HEK293T (cell line): ENCODE results near the gene TAF3.

Experiments
- ARNT ChIP-seq: fragments of 450-650 bp; IDR thresholded peaks from 2 replicates; pipeline ENCODE4 v1.6.1; 2017; ENCODE audit warnings: mild to moderate bottlenecking
- ELF4 ChIP-seq: fragments of 450-650 bp; IDR thresholded peaks from 2 replicates; pipeline ENCODE4 v1.6.1; 2017; ENCODE audit warnings: antibody characterized with exemption
- FOXA1 ChIP-seq: fragments of 450-650 bp; IDR thresholded peaks from 2 replicates; pipeline ENCODE4 v1.6.1; 2016; ENCODE audit warnings: mild to moderate bottlenecking
- FOXK2 ChIP-seq: fragments of 450-650 bp; IDR thresholded peaks from 2 replicates; pipeline ENCODE4 v1.6.1; 2016; ENCODE audit warnings: mild to moderate bottlenecking
- HDGF ChIP-seq: fragments of 450-650 bp; IDR thresholded peaks from 2 replicates; pipeline ENCODE4 v1.6.1; 2017; ENCODE audit warnings: antibody characterized with exemption, borderline replicate concordance
- L3MBTL2 ChIP-seq: fragments of 450-650 bp; conservative IDR thresholded peaks from 2 replicates; pipeline ENCODE4 v1.6.1; 2016; ENCODE audit warnings: mild to moderate bottlenecking
- SUZ12 ChIP-seq: fragments of 450-650 bp; IDR thresholded peaks from 2 replicates; pipeline ENCODE4 v1.6.1; 2016; ENCODE audit warnings: mild to moderate bottlenecking
- TARDBP ChIP-seq: fragments of 450-650 bp; IDR thresholded peaks from 2 replicates; pipeline ENCODE4 v1.6.1; 2016
- ZNF384 ChIP-seq: fragments of 450-650 bp; IDR thresholded peaks from 2 replicates; pipeline ENCODE4 v1.6.1; 2016

DNA sequence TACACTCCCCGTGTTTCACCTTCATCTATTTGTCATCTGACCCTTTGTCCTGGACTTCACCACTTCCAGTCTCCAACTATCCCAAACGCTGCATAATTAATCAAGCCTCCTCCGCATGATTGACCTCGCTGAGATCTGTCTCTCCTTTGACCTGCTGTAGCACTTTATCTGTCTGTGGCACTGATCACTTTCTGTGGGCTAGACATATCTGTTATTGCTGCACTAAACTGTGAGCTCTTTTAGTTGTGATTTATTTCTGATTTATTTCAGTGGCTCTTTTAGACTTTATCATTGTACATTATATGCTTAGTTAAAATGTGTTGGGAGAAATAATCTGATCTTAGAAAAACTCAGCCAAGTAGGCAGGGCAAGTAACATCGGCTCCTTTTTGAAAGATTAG, 144.3 kb downstream of the TAF3 start:
- TF ChIP-seq L3MBTL2 (no peak), ARNT (no peak), SUZ12 (no peak), HDGF (no peak), FOXK2 (no peak), ZNF384 (no peak), FOXA1 (no peak), ELF4 (no peak), TARDBP (no peak)
